GM19025 (cell line): ENCODE measurements around the gene UBE2E1.

Experiments used
- ATAC-seq: cut with Tn5 transposase; IDR thresholded peaks from one replicate; pipeline ENCODE4 v1.9.1; 2021; ENCODE audit warnings: mild to moderate bottlenecking, low read depth, moderate library complexity; ENCODE audit not compliant: unreplicated experiment

Gene UBE2E1

DNA sequence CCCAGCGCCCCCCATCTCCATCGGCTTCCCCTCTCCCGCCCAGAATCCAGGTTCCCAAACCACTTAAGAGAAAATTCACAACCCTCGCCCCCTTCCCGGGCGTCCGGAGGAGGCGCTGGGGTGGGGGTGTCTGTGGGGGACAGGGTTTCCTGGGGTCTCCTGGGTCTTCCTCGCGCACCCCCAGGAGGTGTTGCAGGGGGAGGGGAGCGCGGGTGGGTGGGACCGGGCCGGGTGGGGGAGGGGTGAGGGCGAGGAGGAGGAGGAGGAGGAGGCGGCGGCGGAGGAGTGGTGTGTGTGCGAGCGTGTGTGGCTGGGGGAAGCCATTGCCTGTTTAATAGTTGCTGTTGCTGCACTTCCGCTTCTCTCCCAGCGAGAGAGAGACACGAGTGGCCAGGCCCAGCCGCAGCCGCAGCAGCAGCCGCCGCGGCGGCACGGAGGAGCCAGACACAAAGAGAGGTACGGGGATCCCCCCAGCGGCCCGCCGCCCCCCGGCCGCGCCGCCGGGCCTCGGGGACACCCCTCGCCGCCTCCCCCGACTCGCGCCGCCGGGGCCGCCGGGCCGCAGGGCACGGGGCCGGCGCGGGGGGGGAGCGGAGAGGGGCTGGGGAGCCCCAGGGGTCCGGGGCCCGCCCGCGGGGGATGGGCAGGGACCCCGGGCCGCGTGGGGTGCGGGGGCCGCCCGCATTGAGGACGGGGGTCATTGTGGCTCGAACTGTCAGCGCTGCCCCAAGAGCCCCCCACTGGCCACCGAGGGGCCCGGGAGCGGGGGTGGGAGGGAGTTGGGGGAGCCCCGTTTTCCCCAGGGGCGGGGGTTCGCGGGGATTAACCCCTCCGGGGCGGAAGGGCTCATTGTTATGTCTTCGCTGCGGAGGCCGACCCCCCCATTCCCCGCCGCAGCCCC is at the start of gene UBE2E1:
UBE2E1 (plus strand) TSS at position 323 of the 901 bp plus-strand sequence. CDS start 1,315 bp downstream, outside the sequence.
- peak; percentile 62 for ATAC-seq

DNA sequence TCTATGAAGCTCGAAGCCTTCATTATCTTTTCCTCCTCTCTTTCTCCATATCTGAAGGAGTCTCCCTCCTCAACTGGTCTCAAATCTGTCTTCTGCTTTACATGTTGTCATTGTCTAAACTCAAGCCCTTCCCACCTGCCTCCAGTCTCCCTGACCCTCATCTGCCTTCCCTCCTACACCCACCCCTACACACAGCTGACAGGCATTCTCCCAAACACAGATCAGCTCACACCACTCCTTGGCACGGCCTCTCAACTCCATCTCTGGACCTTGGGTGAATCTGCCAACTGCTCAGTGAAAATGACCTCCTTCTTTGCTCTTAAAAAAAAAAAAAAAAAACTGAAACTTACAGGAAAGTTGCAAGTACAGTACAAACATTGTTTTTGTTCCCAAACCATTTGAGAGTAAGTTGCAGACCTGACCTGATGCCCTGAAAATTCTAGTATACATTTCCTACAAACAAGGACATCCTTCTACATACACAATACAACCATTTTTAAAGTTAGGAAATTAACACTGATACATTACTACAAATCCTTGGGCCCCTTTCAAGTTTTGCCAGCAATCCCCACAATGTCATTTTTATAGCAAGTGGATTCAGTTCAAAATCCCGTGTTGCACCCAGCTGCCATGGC is 49.4 kb upstream of the UBE2E1 start:
- ATAC-seq = no peak

DNA sequence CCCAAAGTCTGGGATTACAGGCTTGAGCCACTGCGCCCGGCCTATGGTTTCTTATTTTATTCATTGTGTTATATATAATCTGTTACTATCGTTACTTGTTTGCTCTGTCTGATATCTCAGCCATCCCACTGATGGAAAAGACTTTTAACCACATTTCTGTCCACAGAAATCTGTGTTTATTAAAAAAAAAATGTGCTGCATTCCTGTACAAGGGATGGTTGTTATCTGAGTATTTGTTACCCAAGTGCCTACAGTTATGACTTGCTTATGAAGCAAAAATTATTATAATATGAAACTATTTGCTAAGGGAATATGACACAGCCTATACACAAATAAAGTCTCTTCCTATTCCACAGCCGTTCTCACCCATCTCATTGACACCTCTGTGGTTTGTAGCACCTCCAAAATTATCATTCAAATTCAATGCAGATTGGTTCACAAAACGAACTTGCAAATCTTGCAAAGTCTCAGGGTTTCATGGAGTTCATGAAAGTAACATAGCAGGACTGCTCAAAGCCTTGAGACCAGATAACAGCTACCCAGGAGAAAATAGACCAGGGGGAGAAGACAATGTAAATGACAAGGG is 47.4 kb upstream of the UBE2E1 start:
- ATAC-seq = no peak

DNA sequence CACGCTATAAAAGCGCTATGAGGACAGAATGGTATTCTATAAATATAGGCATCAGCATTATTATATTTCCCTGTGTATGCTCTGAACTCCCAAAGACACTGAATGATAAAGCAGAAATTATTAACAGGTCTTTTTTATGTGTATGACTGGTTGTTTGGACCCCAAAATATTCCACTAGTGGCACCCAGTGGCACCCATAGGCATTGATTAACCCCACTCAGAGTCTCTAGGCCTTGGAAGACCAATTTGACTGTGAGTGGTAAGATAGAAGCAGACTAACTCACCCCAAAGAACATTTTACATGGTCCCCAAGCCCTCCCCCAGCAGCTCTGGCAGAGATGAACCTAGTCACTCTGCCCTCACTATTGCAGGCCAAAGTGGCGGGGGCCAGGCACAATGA is 45.4 kb upstream of the UBE2E1 start:
- peak; percentile 19 for ATAC-seq

DNA sequence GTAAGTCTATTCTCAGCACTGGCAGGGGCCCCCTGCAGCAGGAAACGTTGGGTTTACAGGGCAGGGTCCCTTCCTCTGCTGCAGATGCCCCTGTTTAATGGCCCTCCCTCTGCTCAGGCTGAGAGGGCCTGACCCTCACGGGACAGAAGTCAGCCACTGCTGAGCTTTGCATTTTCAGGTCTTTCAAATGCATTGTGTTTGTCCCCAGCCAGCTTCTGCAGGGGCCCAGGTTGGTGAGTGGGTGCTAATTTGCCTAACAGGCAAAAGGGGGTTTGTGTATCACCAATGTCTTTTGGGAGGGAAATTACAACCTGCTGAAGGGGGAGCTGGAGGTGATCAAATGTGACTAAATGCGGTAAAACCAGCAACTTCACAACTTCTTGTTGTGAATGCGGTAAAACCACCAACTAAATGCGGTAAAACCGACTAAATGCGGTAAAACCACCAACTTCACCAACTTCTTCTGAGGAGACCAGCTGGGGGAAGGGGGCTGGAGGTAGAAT is 44.8 kb upstream of the UBE2E1 start:
- ATAC-seq = peak; percentile 40

DNA sequence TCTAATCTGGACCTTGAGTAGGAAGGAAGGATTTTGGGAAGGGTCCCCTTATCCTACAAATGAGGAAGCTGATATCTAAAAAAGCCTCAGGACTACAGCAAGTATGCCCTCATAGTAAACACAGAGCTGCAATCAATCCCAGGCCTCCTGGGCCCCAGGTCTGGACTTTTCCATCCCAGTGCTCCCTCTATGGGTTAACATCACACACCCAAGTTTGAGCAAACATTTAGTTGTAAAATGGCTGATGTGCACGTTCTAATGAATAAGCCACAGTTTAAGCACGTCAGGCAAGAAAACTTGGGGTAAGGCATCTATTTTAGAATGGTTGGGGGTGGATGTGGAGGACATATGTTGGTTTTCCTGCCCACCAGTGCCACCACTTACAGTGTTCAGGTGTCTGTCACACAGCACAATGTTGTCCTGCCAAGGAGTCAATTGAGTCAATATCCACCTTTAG is 44.3 kb upstream of the UBE2E1 start:
- no peak for ATAC-seq

DNA sequence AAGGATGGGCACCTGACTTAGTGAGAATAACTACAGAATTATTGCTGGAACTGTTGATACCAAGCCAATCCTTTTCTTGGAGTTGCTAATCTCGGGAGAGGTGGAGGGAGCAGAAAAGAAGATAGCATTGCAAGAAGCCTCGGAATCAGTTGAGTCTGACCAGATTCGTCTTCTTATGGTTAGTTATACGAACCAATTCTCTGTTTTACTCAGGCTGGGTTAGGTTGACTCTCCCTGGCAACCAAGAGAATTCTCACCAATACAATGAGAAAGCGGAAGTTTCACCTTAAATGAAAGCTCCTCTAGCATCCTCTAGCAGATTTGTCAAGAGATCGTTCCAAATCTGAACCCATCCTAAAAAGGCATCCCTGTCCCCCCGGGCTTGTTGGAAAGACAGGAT is 43.5 kb upstream of the UBE2E1 start:
- ATAC-seq = peak; percentile 79

DNA sequence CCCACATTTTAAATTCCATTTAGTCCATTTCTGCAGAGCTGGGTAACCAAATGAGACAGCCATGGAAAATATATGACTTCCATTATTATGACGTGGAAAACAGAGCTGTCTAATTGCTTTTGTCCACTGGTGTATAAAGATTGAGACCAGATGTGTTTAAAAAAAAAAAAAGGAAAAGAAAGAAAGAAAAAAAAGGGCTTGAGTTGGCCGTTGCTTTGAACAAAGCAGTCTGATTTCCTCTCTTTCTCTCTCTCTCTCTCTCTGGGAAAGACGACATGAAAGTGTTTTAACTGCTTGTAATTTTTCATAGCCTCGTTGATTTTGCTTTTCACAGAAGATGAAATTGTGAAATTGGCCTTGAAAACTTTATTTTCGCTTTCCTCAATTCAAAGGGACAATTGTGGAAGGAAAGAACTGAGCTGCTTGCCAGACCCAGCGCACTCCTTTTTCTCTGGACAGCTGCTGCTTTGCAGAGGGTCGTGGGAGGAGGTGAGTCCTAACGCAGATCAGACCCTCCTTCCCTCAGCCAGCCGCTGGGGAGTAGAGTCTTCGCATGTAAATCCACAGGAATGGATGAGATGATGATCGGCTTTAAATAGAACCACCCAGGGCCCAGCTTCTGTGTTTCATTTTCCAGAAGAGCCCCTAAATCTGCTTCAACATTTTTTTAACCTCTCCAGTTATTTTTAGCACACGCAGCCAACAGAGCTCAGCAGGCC is 42.8 kb upstream of the UBE2E1 start:
- ATAC-seq = no peak

DNA sequence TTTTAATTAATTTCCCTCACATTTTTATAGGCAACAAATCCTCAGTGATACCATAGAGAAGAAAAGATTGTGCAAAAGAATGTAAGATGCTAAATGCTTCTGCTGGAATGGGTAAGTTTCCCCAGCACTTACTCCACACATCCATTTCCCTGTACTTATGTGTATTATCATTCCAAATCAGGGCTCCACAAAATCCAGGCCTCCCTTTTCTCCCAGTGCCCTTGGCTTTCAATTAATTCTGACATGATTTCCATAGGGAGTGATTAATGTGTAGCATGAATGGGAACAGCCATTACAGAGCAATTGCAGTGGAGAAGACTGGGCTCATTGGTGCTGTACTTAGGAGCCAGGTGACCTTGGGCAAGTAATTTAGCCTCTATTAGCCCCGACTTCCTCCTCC is 41.3 kb upstream of the UBE2E1 start:
- ATAC-seq = no peak

DNA sequence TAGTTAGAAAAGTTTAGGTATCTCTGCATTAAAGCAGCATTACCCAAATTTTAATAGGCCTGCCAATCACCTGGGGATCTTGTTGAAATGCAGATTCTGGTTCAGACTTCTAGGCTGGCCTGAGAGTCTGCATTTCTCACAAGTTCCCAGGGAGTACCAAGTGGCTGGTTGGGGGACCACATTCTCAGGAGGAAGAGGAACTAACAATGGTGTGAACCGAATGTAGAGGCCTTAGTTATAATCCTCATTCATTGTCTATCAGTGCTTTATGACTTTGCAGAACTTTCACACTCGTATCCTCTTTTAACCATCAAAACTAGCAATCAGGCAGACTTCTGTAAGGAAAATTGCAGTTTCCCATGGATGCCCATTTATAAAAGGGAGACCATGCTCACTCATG is 38.2 kb upstream of the UBE2E1 start:
- ATAC-seq = no peak

DNA sequence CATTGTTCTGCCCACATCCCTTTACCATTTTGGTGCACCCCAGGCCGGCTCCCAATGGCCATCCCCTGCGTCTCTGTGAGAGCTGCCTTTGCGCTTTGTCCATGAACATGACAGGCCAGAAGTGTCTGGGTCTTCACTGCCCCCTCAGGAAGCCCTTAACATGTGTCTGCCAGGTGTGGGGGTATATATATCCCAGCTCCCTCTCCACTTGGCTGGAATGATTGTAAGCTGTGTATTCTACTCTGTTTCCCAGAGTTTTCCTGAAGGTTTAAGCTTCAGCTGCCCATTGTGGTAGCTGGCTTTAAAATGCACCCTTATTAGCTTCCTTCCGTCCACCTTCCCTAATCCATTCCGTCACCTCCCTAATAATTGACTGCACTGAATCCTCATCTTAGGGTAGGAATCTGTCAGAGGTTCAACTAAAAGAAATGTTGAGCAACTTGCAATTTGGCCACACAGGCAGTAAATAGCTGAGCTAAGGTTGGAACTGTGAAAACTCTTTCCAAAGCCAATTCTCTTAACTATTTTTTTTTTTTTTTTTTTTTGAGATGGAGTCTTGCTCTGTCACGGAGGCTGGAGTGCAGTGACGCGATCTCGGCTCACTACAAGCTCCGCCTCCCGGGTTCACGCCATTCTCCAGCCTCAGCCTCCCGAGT is 30.4 kb upstream of the UBE2E1 start:
- no peak for ATAC-seq

DNA sequence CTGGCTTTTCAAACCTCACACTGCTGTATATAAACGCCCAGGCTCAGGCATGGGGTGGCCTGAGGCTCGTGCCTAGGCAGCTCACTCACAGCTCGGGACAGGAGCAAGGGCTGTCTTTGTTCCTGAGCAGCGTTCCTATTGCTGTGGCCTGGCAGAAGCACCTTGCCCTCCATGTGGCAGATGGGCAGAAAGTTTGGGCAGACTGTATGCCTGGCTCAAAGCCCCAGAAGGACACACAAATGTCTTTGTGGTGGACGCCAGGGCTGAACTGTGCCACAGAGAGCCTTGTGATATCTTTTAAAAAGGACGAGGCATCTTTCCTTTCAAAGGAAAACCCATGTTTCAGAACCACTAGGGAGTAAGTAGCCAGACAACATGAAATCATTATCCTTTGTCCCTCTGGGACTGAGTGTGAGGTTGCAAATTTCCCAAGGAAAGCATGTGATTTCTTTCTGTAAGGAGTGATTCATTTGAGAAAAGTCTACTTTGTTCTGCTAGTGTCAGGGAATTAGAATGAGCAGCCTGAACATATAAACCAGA is 29.3 kb upstream of the UBE2E1 start:
- no peak for ATAC-seq

DNA sequence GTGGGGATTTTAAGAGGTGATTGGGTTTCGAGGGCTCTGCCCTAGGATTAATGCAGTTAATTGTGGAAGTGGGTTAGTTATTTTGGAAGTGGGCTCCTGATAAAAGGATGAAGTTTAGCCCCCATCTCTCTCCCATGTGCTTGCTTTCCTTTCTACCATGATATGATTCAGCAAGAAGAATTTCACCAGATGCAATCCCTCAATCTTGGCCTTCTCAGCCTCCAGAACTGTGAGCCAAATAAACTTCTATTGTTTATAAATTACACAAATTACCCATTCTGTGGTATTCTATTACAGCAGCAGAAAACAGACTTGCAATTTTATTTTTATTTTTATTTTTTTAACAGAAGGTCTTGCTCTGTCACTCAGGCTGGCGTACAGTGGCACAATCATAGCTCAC is 27.3 kb upstream of the UBE2E1 start:
- ATAC-seq = no peak

DNA sequence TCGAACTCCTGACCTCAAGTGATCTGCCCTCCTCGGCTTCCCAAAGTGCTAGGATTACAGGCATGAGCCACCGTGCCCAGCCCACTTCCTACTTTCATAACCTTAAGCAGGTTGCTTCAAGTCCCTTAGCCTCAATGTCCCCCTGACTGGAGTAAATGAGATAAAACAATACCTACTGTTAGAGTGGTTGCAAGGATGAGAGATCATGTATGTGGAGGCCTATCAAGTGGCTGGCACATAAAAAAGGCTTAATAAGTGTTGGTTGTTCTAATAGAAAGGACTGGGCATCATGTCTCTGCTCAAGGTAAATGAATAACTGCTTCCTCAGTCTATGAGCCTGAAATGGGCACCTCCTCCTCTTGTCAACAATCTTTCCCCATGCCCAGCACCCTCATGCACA is 25.9 kb upstream of the UBE2E1 start:
- no peak for ATAC-seq

DNA sequence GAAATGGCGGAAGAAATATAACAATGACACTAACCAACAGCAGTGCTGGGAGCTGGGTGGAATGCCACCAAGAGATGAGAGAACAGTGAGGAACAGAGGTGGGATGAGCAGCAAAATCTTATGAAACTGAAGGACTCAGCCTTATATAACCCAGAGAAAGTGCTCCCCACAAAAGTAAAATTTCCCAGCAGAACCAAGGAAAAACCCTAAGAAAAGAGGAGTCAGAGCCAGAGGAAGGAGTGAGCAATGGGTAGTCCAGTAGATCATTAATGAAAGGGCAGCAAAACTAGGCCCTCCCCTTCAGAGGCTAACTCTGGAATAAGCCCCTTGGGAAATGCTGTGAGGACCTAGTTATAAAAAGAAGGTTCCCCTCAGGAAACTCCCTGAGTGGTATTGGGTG is 24.7 kb upstream of the UBE2E1 start:
- no peak for ATAC-seq

DNA sequence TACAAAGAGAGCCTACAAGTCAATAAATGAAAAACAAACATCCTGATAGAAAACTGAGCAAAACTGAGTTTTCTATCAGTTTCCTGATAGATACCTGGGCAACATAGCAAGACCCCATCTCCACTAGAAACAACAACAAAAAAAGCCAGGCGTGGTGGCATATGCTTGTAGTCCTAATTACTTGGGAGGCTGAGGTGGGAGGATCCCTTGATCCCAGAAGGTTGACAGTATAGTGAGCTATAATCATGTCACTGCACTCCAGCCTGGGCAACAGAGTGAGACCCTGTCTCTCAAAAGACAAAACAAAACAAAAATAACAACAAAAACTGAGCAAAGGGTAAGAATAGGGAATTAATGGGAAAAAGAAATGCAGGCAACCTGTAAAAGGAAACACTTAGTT is 23.9 kb upstream of the UBE2E1 start:
- no peak for ATAC-seq

DNA sequence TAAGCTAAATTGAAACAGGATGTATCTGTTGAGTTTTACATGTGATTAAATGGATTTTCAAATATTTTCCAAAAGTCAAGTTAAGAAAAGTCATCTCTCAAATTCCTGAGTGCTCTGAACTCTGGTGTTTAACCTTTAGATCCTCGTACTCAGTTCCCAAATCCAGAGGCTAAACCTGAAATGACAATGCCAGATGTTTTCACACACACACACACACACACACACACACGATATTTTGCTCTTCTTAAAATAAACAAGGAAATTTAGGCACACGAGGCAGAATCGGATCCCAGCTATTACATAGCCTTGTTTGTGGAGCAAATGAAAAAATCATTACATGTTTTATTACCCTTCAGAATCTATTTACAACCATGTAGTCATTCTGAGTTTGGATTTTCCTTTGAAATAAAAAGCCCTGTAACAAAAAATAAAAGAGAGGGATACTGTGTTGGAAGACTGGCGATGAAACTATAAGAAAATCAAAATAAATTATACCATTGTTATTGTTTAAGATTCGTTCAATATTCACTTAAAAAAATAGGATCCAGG is 20.6 kb upstream of the UBE2E1 start:
- no peak for ATAC-seq

DNA sequence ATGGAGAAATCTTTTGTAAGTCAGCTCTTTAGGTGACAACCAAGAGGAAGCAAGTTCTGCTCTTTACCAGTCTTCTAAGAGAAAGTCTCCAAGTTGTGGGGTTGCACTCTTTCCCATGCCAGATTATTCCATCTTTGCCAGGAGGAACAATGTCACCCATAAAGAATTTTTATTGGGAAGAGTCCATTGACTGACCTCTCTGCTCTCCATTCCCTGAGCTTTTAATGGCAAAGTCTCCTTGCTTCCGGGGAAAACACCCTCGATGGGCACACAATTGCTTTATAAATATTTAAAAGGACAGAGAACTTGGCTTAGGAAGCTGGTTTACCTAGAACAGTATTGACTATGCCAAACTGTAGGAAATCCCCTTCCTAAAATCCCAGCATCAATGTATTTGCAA is 19.9 kb upstream of the UBE2E1 start:
- no peak for ATAC-seq

DNA sequence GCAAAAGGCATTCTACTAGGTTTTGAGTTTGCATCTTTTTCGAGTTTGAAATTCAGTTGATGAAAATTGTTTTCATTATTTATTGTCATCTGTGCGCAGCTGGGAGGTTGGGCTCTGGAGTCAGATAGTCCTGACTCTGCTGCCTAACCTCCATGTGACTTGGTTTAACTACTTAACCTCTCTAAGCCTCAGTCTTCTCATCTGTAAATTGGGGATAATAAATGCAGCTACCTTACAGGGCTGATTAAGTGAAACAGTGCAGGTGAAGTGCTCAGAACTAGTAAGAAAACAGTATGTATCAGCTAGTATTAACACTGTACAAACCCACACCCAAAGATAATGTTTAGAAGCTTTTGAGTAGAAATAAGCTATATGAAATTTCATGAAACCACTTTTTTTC is 14.1 kb upstream of the UBE2E1 start:
- no peak for ATAC-seq
